EH (cell line): ENCODE data around the gene BPIFA1.

Experiments used
- DNase-seq: peaks from one replicate; pipeline ENCODE4 v3.0.0-alpha.2; 2015; ENCODE audit warnings: low read depth

BPIFA1 gene

GRCh38 chr20:33235696-33236095 lies at the start of gene BPIFA1:
Gene BPIFA1 (plus strand): TSS chr20:33235996. CDS start chr20:33237712, 1,716 bp downstream.
- DNase-seq, result no peak

- no peak for DNase-seq
Measured at GRCh38 chr20:33187491-33187890, 48.3 kb upstream of the BPIFA1 start.

DNA sequence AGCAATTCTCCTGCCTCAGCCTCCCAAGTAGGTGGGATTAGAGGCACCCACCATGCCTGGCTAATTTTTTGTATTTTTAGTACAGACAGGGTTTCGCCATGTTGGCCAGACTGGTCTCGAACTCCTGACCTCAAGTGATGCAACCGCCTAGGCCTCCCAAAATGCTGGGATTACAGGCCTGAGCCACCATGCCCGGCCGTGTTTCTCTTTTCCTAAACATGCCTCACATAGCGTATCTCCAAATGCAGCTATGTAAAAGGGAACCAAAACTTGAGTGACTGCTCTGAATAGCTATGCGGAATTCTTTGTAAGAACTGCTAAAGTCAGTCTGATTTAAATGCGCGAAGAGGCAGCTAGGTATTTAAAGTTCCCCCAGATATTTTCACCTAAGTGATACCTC lies 47.4 kb upstream of the BPIFA1 start:
- no peak for DNase-seq

DNA sequence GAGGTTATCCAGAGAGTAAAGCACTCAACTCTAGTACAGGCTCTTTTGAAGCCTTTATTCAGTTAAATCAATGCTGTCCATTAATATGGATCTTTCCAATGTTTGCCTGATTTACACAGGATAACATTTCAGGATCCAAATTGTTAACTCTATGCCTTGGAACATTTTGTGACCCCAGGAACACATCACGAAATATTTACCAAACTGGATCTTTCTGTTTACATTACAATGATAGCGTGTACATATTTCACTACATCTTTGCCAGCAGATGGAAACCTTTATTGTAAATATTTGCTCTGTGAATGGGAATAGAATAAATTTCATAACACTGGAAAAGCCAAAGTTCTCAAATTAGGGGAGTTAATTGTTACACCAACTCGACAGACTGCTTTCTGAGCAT lies 44.3 kb upstream of the BPIFA1 start:
- DNase-seq, result no peak

- no peak for DNase-seq
Measured at GRCh38 chr20:33191955-33192354, 43.8 kb upstream of the BPIFA1 start.

- no peak for DNase-seq
Measured at GRCh38 chr20:33192912-33193501, 42.8 kb upstream of the BPIFA1 start.

GRCh38 chr20:33199026-33199425 lies 36.8 kb upstream of the BPIFA1 start:
- DNase-seq, result no peak

DNA sequence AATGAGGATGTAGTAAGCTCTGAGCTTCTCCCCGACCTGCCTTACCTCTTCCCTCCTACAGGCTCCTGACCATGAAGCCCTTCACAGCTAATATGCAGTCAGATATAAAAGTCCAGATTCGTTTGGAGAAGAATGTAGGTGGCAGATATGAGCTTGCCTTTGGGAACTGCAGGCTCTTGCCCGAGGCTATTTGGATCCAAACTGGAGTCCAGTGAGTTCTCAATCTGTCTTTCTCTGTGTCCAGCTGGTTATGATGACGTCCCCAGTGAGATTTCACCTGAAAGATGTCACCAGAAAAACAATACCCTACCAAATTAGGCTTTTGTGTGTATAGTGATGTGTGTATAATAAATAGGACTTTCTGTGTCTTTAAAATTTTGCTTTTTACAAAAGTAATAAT lies 33.3 kb upstream of the BPIFA1 start:
- no peak for DNase-seq

DNA sequence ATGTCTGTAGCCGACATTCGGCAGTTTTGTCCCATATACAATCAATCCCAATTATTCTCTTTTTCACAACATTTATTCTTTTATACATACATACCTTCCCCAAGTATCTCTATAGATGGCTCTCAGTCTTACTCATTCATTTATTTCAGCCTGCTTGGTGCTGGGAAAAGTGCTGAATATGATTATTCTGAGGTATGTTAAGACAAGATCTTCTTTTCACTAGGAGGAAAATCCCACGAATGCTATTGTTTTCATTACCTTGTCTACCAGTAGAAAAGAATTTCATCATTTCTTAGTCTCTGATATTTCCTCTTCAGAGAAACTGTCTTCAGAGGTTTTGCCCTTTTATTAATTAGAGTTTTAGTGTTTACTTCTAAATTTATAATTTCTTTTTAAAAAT lies 32.4 kb upstream of the BPIFA1 start:
- DNase-seq, result no peak

GRCh38 chr20:33209789-33210188 lies 26.0 kb upstream of the BPIFA1 start:
- DNase-seq, result peak; percentile 67

DNA sequence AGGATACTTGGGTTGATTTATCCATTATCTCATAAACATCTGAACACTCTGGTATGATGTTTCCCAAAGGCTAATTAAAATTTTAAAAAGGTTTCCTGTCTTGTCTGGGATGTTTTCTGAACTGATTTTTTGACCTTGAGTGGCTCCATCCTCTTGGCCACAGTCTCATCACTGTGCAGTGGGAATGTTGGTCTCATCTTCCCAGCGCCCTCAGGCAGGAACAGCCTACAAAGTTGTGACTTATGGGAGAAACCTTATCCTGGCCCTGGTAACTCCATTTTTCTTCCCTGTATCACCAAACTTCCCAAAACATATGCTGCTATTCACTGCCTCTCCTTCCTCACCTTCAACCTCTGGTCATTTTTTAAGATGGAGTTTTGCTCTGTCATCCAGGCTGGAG lies 25.4 kb upstream of the BPIFA1 start:
- DNase-seq, result no peak

DNA sequence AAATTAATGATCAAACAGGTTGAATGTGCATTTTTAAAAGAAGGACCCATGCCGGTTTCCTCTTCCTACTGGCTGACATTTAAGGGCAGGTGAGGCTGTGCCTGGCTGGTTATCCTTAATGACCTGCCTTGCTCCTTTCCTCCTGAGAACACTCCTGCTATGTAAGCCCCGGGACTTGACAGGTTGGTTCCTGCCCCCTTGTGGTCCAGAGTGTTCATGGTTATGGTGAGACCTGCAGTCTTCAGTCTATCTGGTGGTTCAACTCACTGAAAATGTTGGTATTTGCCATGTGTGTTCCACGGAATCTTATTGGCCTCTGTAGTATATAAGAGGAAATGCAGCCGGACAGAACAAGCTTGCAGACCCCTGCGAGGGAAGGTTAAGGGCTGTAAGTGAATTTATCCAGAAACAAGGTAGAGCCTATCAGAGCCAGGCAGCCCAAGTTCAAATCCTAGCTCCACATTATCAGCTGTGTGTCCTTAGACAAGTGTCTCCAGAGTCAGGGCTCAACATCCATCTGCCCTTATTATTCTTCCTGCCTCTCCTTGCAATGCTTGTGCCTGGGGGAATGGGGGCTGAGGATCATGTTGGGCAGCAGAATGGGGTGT lies 23.9 kb upstream of the BPIFA1 start:
- peak; percentile 30 for DNase-seq

- DNase-seq, result no peak
Measured at GRCh38 chr20:33217052-33217451, 18.7 kb upstream of the BPIFA1 start, which contains the start of gene BPIFA3. Gene BPIFA3 (plus strand): TSS chr20:33217352. CDS start chr20:33217537, 185 bp downstream.

GRCh38 chr20:33224399-33224798 lies 11.4 kb upstream of the BPIFA1 start:
- DNase-seq, result no peak

- DNase-seq, result no peak
Measured at GRCh38 chr20:33229843-33230242, 6.0 kb upstream of the BPIFA1 start.

DNA sequence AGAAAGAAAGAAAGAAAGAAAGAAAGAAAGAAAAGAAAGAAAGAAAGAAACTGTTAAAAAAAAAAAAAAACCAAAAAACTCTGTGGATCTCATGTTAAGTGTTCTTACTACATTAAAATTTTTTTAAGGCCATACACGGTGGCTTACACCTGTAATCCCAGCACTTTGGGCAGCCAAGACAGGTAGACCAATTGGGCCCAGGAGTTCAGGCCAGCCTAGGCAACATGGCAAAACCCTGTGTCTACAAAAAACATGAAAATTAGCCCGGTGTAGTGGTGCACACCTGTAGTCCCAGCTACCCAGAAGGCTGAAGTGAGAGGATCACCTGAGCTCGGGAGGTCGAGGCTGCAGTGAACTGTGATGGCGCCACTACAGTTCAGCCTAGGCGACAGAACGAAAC lies 4.6 kb upstream of the BPIFA1 start:
- DNase-seq, result no peak

- DNase-seq, result no peak
Measured at GRCh38 chr20:33232486-33233072, 3.2 kb upstream of the BPIFA1 start.

- DNase-seq, result no peak
Measured at GRCh38 chr20:33233129-33233774, 2.5 kb upstream of the BPIFA1 start.

GRCh38 chr20:33234050-33234449 lies 1.7 kb upstream of the BPIFA1 start:
- DNase-seq, result no peak

DNA sequence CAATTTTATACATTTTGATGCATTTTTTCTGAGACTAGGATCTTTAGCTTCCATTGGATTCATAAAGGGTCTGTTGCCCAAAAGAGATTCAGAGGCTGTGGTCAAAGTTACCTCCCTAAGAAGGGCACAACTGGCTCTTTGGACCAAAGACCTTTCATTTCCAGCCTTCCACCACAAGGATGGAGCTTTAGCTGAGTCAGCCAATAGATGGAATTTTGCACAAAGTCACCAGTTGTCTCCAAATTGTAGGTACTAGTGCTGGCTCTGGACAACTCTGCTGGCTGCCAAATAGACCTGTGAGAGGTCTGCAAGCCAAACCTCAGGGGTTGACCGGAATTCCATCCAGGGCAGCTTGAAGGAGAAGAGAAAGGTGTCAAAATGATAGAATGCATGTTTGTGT lies 555 bp downstream of the BPIFA1 start:
- no peak for DNase-seq

GRCh38 chr20:33237989-33238388 lies 2.2 kb downstream of the BPIFA1 start:
- no peak for DNase-seq

DNA sequence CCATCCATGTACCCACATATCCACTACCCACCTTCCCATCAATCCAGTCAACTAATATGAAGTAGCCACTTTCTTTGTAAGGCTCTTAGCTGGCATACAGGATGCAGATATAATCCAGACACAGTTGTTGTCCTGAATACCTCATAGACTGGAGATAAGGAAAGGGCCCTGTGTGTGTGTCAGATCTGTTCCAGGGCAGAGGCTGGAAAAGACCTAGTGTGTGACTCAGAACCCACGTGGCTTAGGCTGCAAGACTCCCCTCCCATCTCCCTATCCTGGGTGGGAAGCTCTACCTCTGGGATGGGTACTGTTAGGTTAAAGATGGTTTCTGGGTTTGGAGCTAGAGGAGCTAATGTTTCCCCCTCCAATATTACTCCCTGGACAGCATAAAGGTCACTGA lies 3.6 kb downstream of the BPIFA1 start:
- no peak for DNase-seq
